Ascending aorta (tissue), 2 donors: Measurements from ENCODE around the gene SERPINI1. TPM values are rescaled to one million over a fixed set of nuclear protein-coding genes. Genes with fewer than 3 reads are reported as not detected.

Source experiments
- DNase-seq, 2 donors: peaks; one replicate each; pipeline ENCODE4 v3.0.0-alpha.2; 2019; ENCODE audit warnings: low spot score in 2 of 2
- H3K27ac ChIP-seq, 2 donors: fragments of 200-600 bp; sonication (generic); one replicate each; pipeline ENCODE4 v1.5.1; 2016 to 2017; ENCODE audit warnings: mild to moderate bottlenecking in 1 of 2
- H3K27me3 ChIP-seq: fragments of 200-600 bp; sonication (generic); one replicate; pipeline ENCODE4 v1.5.1; 2017
- H3K36me3 ChIP-seq, 2 donors: fragments of 200-600 bp; sonication (generic); one replicate each; pipeline ENCODE4 v1.5.1; 2016
- H3K4me1 ChIP-seq, 2 donors: fragments of 200-600 bp; sonication (generic); one replicate each; pipeline ENCODE4 v1.5.1; 2016 to 2017; ENCODE audit warnings: mild to moderate bottlenecking in 1 of 2
- H3K4me3 ChIP-seq, 2 donors: fragments of 200-600 bp; sonication (generic); one replicate each; pipeline ENCODE4 v1.5.1; 2016 to 2017; ENCODE audit warnings: mild to moderate bottlenecking in 1 of 2
- H3K9me3 ChIP-seq, 2 donors: fragments of 200-600 bp; sonication (generic); one replicate each; pipeline ENCODE4 v1.5.1; 2016
- CTCF ChIP-seq, 3 experiments: fragments of 200-600 bp in 2 of 3; fragments of 450-650 bp in 1 of 3; sonication (generic) in 2 of 3; IDR thresholded peaks; one replicate each; pipeline ENCODE4 v1.5.1; 2016 to 2019; ENCODE audit warnings: antibody characterized with exemption in 3 of 3, mild to moderate bottlenecking in 1 of 3, moderate library complexity in 1 of 3
- intact Hi-C: fragments of 100-400 bp; cut with DNase I; formaldehyde crosslinking; loops from one replicate; pipeline ENCODE4 v1.15.1; 2023
- total RNA-seq: library from RNA; depleted of rRNA; stranded (reverse); fragments of >200 nt; gene quantifications from one replicate; pipeline ENCODE4 v1.1.0, GENCODE V29; 2016

The SERPINI1 gene
- total RNA-seq, 1 donor from 2014 or later: 6.3 TPM

GRCh38 chr3:167851171-167851570, 115.7 kb downstream of the SERPINI1 start:
- no peak for DNase-seq
- Histone ChIP-seq H3K4me1 (no peaks in the 10 kb centered on the region), H3K27ac (no peak overlapping the region), H3K4me3 (no peak overlapping the region), H3K27me3 (no peaks in the 10 kb centered on the region), H3K36me3 (no peaks in the 10 kb centered on the region), H3K9me3 (no peaks in the 10 kb centered on the region)
- intact Hi-C loops: no loop called here
- TF ChIP-seq CTCF (IDR thresholded peaks at IDR 0.05): no peak

- no peaks in the 10 kb centered on the region for H3K27me3 ChIP-seq
- no peak overlapping the region for H3K4me3 ChIP-seq
- no peak for TF ChIP-seq CTCF (IDR thresholded peaks at IDR 0.05)
- no peaks in the 10 kb centered on the region for H3K4me1 ChIP-seq
- H3K9me3 ChIP-seq: no peaks in the 10 kb centered on the region
- intact Hi-C loops: no loop called here
- H3K27ac ChIP-seq: no peak overlapping the region
- no peaks in the 10 kb centered on the region for H3K36me3 ChIP-seq
- no peak for DNase-seq
Measured at GRCh38 chr3:167851749-167852148, 116.2 kb downstream of the SERPINI1 start.

- intact Hi-C loops: no loop called here
- no peak overlapping the region for H3K27ac ChIP-seq
Measured at GRCh38 chr3:167852216-167852615, 116.7 kb downstream of the SERPINI1 start.

GRCh38 chr3:167854063-167854462, 118.5 kb downstream of the SERPINI1 start:
- Histone ChIP-seq H3K36me3 (no peaks in the 10 kb centered on the region), H3K9me3 (no peaks in the 10 kb centered on the region), H3K4me1 (no peaks in the 10 kb centered on the region), H3K27ac (no peak overlapping the region), H3K4me3 (no peak overlapping the region), H3K27me3 (no peaks in the 10 kb centered on the region)
- intact Hi-C loops: no loop called here
- no peak for TF ChIP-seq CTCF (IDR thresholded peaks at IDR 0.05)
- DNase-seq: no peak

More at GRCh38 chr3:167852216-167852615, 116.7 kb downstream of the SERPINI1 start:
- Histone ChIP-seq H3K9me3 (no peaks in the 10 kb centered on the region), H3K27me3 (no peaks in the 10 kb centered on the region), H3K4me3 (no peak overlapping the region), H3K4me1 (no peaks in the 10 kb centered on the region), H3K36me3 (no peaks in the 10 kb centered on the region)
- TF ChIP-seq CTCF (IDR thresholded peaks at IDR 0.05): no peak
- DNase-seq: no peak

- no peak for DNase-seq
- no peak for TF ChIP-seq CTCF (IDR thresholded peaks at IDR 0.05)
- H3K4me1 ChIP-seq: no peaks in the 10 kb centered on the region
- no peaks in the 10 kb centered on the region for H3K27me3 ChIP-seq
- intact Hi-C loops: no loop called here
- H3K27ac ChIP-seq: no peak overlapping the region
- no peaks in the 10 kb centered on the region for H3K36me3 ChIP-seq
- no peaks in the 10 kb centered on the region for H3K9me3 ChIP-seq
- H3K4me3 ChIP-seq: no peak overlapping the region
Measured at GRCh38 chr3:167854846-167855245, 119.3 kb downstream of the SERPINI1 start.

- Histone ChIP-seq H3K27ac (no peak overlapping the region), H3K36me3 (no peaks in the 10 kb centered on the region), H3K27me3 (no peaks in the 10 kb centered on the region), H3K4me1 (no peaks in the 10 kb centered on the region), H3K4me3 (no peak overlapping the region), H3K9me3 (no peaks in the 10 kb centered on the region)
- intact Hi-C loops: no loop called here
- DNase-seq: no peak
- no peak for TF ChIP-seq CTCF (IDR thresholded peaks at IDR 0.05)
Measured at GRCh38 chr3:167855306-167855705, 119.8 kb downstream of the SERPINI1 start.
